Colon (tissue), 2 donors: ENCODE results near the gene CORO2B.

Source experiments
- FAIRE-seq: peaks from 2 replicates; lab custom pipeline; 2012; peaks lifted over from hg19 to GRCh38; lab: Jason Lieb, UNC
- donor health status: control.
- donor health status: control.

Gene CORO2B

GRCh38 chr15:68700455-68701123 lies 121.8 kb downstream of the CORO2B start:
- no peak for FAIRE-seq

- no peak for FAIRE-seq
Measured at GRCh38 chr15:68701886-68702285, 123.1 kb downstream of the CORO2B start.

- FAIRE-seq, result no peak
Measured at GRCh38 chr15:68704496-68705021, 125.8 kb downstream of the CORO2B start.

- no peak for FAIRE-seq
Measured at GRCh38 chr15:68706256-68706655, 127.5 kb downstream of the CORO2B start.

- no peak for FAIRE-seq
Measured at GRCh38 chr15:68706931-68707330, 128.1 kb downstream of the CORO2B start.

GRCh38 chr15:68707386-68707785 lies 128.6 kb downstream of the CORO2B start:
- FAIRE-seq, result no peak

- no peak for FAIRE-seq
Measured at GRCh38 chr15:68709876-68710275, 131.1 kb downstream of the CORO2B start.

GRCh38 chr15:68710536-68710935 lies 131.7 kb downstream of the CORO2B start:
- no peak for FAIRE-seq

GRCh38 chr15:68711406-68711805 lies 132.6 kb downstream of the CORO2B start:
- FAIRE-seq, result no peak

- no peak for FAIRE-seq
Measured at GRCh38 chr15:68712886-68713285, 134.1 kb downstream of the CORO2B start.

GRCh38 chr15:68713874-68714273 lies 135.1 kb downstream of the CORO2B start:
- no peak for FAIRE-seq

GRCh38 chr15:68715111-68715510 lies 136.3 kb downstream of the CORO2B start:
- no peak for FAIRE-seq

GRCh38 chr15:68717951-68718350 lies 139.2 kb downstream of the CORO2B start:
- no peak for FAIRE-seq

GRCh38 chr15:68718468-68718867 lies 139.7 kb downstream of the CORO2B start:
- FAIRE-seq, result no peak

GRCh38 chr15:68719051-68719450 lies 140.3 kb downstream of the CORO2B start:
- no peak for FAIRE-seq

- FAIRE-seq, result no peak
Measured at GRCh38 chr15:68719672-68720071, 140.9 kb downstream of the CORO2B start.

GRCh38 chr15:68721886-68722285 lies 143.1 kb downstream of the CORO2B start:
- FAIRE-seq, result no peak

- no peak for FAIRE-seq
Measured at GRCh38 chr15:68725736-68726135, 146.9 kb downstream of the CORO2B start.

GRCh38 chr15:68726246-68726645 lies 147.5 kb downstream of the CORO2B start:
- no peak for FAIRE-seq

- no peak for FAIRE-seq
Measured at GRCh38 chr15:68729789-68730411, 151.1 kb downstream of the CORO2B start.

- FAIRE-seq, result no peak
Measured at GRCh38 chr15:68730471-68730919, 151.7 kb downstream of the CORO2B start.

GRCh38 chr15:68730976-68731897 lies 152.4 kb downstream of the CORO2B start:
- no peak for FAIRE-seq

- FAIRE-seq, result no peak
Measured at GRCh38 chr15:68732451-68732850, 153.7 kb downstream of the CORO2B start.
